ENCODE measurements around the gene NUCB2. TPM values are rescaled to one million over a fixed set of nuclear protein-coding genes. Genes with fewer than 3 reads are reported as not detected.

NUCB2 gene
- total and polyA plus RNA-seq, 4 donors, result 108 to 130 (median 120) TPM

GRCh38 chr11:17333799-17334586 is 57.5 kb downstream of the NUCB2 start:
- ATAC-seq (ENCODE audit: low FRiP score), result no peak
- Histone ChIP-seq H3K27ac (ENCODE audit: low read depth in 1 of 2, low read length in 2 of 2) (no peak overlapping the region), H3K27me3 (ENCODE audit: control insufficient read depth in 1 of 2, insufficient read depth in 2 of 2, low read length in 1 of 2) (no peaks in the 10 kb centered on the region), H3K4me1 (ENCODE audit: control insufficient read depth in 1 of 2, insufficient read depth in 2 of 2, low read length in 2 of 2) (no peaks in the 10 kb centered on the region), H3K9me3 (ENCODE audit: control insufficient read depth, low read length) (no peaks in the 10 kb centered on the region), H3K36me3 (ENCODE audit: control insufficient read depth in 1 of 2, insufficient read depth in 2 of 2, low read length in 1 of 2) (peaks cover 4 to 8% of the 10 kb centered on the region in 2 donors), H3K4me3 (ENCODE audit: low read length in 2 of 2) (no peak overlapping the region)
- intact Hi-C loops (cut with DNase I), result no loop called here
- no peak for DNase-seq
- WGBS, 2 donors, result 83 to 86% methylated on average over 4 of the region's 4 CpGs

DNA sequence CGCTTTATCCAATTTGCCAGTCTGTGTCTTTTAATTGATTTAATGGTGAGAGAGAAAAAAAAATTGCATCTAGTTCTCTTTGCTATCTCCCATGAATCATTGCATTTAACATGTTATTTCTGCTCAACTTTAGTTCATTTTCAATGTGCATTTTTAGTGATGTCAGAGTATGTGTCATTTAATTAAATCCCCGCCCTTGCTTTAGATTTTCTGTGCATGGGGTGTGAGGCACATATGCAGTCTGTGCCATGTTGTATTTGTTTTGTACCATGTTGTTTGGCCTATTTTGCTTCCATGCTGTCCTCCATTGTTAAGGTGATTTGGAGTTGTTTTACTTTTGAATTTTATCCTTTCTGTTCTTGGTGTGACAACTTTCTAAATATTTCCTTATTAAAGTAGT is 66.7 kb downstream of the NUCB2 start:
- intact Hi-C loops (cut with DNase I), result no loop called here

DNA sequence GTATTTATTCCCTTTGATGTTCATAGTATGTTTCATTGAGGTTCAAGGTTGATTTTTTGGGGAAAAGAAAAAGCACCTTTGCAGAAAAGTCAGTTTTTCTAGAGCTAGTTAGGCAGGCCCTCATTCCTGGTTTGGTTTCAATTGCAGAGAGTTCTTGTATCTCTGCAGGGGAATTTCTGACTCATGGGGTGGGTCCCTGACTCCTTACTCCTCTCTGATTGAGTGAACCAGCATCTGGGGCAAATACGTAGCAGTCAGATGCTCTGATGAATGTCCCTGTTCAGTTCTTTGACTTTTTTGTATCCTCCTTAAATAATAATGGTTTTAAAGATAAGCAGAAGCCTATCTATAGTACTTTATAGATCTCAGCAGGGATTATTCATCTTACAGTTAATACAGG is 67.4 kb downstream of the NUCB2 start:
- WGBS, 2 donors, result 85 to 96% methylated on average over 1 of the region's 1 CpG
- Histone ChIP-seq H3K4me1 (ENCODE audit: control insufficient read depth in 1 of 2, insufficient read depth in 2 of 2, low read length in 2 of 2) (no peaks in the 10 kb centered on the region), H3K36me3 (ENCODE audit: control insufficient read depth in 1 of 2, insufficient read depth in 2 of 2, low read length in 1 of 2) (no peaks in the 10 kb centered on the region), H3K27ac (ENCODE audit: low read depth in 1 of 2, low read length in 2 of 2) (no peak overlapping the region), H3K27me3 (ENCODE audit: control insufficient read depth in 1 of 2, insufficient read depth in 2 of 2, low read length in 1 of 2) (no peaks in the 10 kb centered on the region), H3K4me3 (ENCODE audit: low read length in 2 of 2) (no peak overlapping the region), H3K9me3 (ENCODE audit: control insufficient read depth, low read length) (no peaks in the 10 kb centered on the region)
- ATAC-seq (ENCODE audit: low FRiP score), result no peak
- no peak for DNase-seq
- intact Hi-C loops (cut with DNase I), result no loop called here

More for the DNA sequence above, 66.7 kb downstream of the NUCB2 start:
- 98 to 99% methylated on average over 2 of the region's 2 CpGs for WGBS, 2 donors
- Histone ChIP-seq H3K4me1 (ENCODE audit: control insufficient read depth in 1 of 2, insufficient read depth in 2 of 2, low read length in 2 of 2) (no peaks in the 10 kb centered on the region), H3K27me3 (ENCODE audit: control insufficient read depth in 1 of 2, insufficient read depth in 2 of 2, low read length in 1 of 2) (no peaks in the 10 kb centered on the region), H3K27ac (ENCODE audit: low read depth in 1 of 2, low read length in 2 of 2) (no peak overlapping the region), H3K36me3 (ENCODE audit: control insufficient read depth in 1 of 2, insufficient read depth in 2 of 2, low read length in 1 of 2) (no peaks in the 10 kb centered on the region), H3K4me3 (ENCODE audit: low read length in 2 of 2) (no peak overlapping the region), H3K9me3 (ENCODE audit: control insufficient read depth, low read length) (no peaks in the 10 kb centered on the region)
- ATAC-seq (ENCODE audit: low FRiP score) (no peak), DNase-seq (no peak)

GRCh38 chr11:17347676-17348075 is 71.1 kb downstream of the NUCB2 start:
- H3K27me3 ChIP-seq (ENCODE audit: control insufficient read depth in 1 of 2, insufficient read depth in 2 of 2, low read length in 1 of 2), result no peaks in the 10 kb centered on the region
- intact Hi-C loops (cut with DNase I), result no loop called here
- H3K27ac ChIP-seq (ENCODE audit: low read depth in 1 of 2, low read length in 2 of 2), result no peak overlapping the region
- H3K4me3 ChIP-seq (ENCODE audit: low read length in 2 of 2), result no peak overlapping the region
- 28 to 32% methylated on average over 1 of the region's 1 CpG for WGBS, 2 donors
- ATAC-seq (ENCODE audit: low FRiP score) (no peak), DNase-seq (no peak)
- no peaks in the 10 kb centered on the region for H3K4me1 ChIP-seq (ENCODE audit: control insufficient read depth in 1 of 2, insufficient read depth in 2 of 2, low read length in 2 of 2)
- no peaks in the 10 kb centered on the region for H3K9me3 ChIP-seq (ENCODE audit: control insufficient read depth, low read length)
- H3K36me3 ChIP-seq (ENCODE audit: control insufficient read depth in 1 of 2, insufficient read depth in 2 of 2, low read length in 1 of 2), result no peaks in the 10 kb centered on the region

GRCh38 chr11:17350455-17351171 is 74.1 kb downstream of the NUCB2 start:
- H3K36me3 ChIP-seq (ENCODE audit: control insufficient read depth in 1 of 2, insufficient read depth in 2 of 2, low read length in 1 of 2), result no peaks in the 10 kb centered on the region
- no peak overlapping the region for H3K27ac ChIP-seq (ENCODE audit: low read depth in 1 of 2, low read length in 2 of 2)
- no peak overlapping the region for H3K4me3 ChIP-seq (ENCODE audit: low read length in 2 of 2)
- no peaks in the 10 kb centered on the region for H3K9me3 ChIP-seq (ENCODE audit: control insufficient read depth, low read length)
- DNase-seq, result no peak
- intact Hi-C loops (cut with DNase I), result loop anchor here in 1 of 2 donors (10.0 kb wide), 1 partner anchor 146 kb away; the partner anchor contains the start of gene PIK3C2A
- no peak for ATAC-seq (ENCODE audit: low FRiP score)
- H3K4me1 ChIP-seq (ENCODE audit: control insufficient read depth in 1 of 2, insufficient read depth in 2 of 2, low read length in 2 of 2), result no peaks in the 10 kb centered on the region
- WGBS, 2 donors, result 96 to 98% methylated on average over 7 of the region's 7 CpGs
- H3K27me3 ChIP-seq (ENCODE audit: control insufficient read depth in 1 of 2, insufficient read depth in 2 of 2, low read length in 1 of 2), result no peaks in the 10 kb centered on the region

GRCh38 chr11:17351172-17351509 is 74.6 kb downstream of the NUCB2 start:
- DNase-seq, result no peak
- peak overlapping the region in 1 of 2 donors; percentile 14 for H3K27ac ChIP-seq (ENCODE audit: low read depth in 1 of 2, low read length in 2 of 2)
- intact Hi-C loops (cut with DNase I), result loop anchor here in 1 of 2 donors (10.0 kb wide), 1 partner anchor 146 kb away; the partner anchor contains the start of gene PIK3C2A
- H3K4me3 ChIP-seq (ENCODE audit: low read length in 2 of 2), result peak overlapping the region; percentile 43 to 54
- no peak for ATAC-seq (ENCODE audit: low FRiP score)
- no peaks in the 10 kb centered on the region for H3K36me3 ChIP-seq (ENCODE audit: control insufficient read depth in 1 of 2, insufficient read depth in 2 of 2, low read length in 1 of 2)
- no peaks in the 10 kb centered on the region for H3K4me1 ChIP-seq (ENCODE audit: control insufficient read depth in 1 of 2, insufficient read depth in 2 of 2, low read length in 2 of 2)
- no peaks in the 10 kb centered on the region for H3K9me3 ChIP-seq (ENCODE audit: control insufficient read depth, low read length)
- 28 to 34% methylated on average over 12 of the region's 12 CpGs for WGBS, 2 donors
- no peaks in the 10 kb centered on the region for H3K27me3 ChIP-seq (ENCODE audit: control insufficient read depth in 1 of 2, insufficient read depth in 2 of 2, low read length in 1 of 2)

- peak within 1 kb of the TSS; percentile 54 to 81 for H3K4me3 ChIP-seq (ENCODE audit: low read length in 2 of 2)
- H3K27ac ChIP-seq (ENCODE audit: low read depth in 1 of 2, low read length in 2 of 2), result peak within 1 kb of the TSS in 1 of 2 donors; percentile 14
- ATAC-seq (ENCODE audit: low FRiP score), result peak; percentile 78
- peak; percentile 74 to 89 for DNase-seq
- intact Hi-C loops (cut with DNase I), result loop anchor here in 1 of 2 donors (10.0 kb wide), 1 partner anchor 147 kb away; the partner anchor contains the start of gene PIK3C2A
- no peaks in the 10 kb centered on the region for H3K27me3 ChIP-seq (ENCODE audit: control insufficient read depth in 1 of 2, insufficient read depth in 2 of 2, low read length in 1 of 2)
- H3K4me1 ChIP-seq (ENCODE audit: control insufficient read depth in 1 of 2, insufficient read depth in 2 of 2, low read length in 2 of 2), result no peaks in the 10 kb centered on the region
- WGBS, 2 donors, result 1 to 2% methylated on average over 52 to 61 of the region's 61 CpGs
- H3K36me3 ChIP-seq (ENCODE audit: control insufficient read depth in 1 of 2, insufficient read depth in 2 of 2, low read length in 1 of 2), result no peaks in the 10 kb centered on the region
- no peaks in the 10 kb centered on the region for H3K9me3 ChIP-seq (ENCODE audit: control insufficient read depth, low read length)
These were observed 75.1 kb downstream of the NUCB2 start, which contains the start of gene NCR3LG1 for GRCh38 chr11:17351510-17352176. Gene NCR3LG1 (plus strand): TSS chr11:17351800. CDS start chr11:17351970, 170 bp downstream.

GRCh38 chr11:17352950-17353820 is 76.6 kb downstream of the NUCB2 start:
- DNase-seq, result peak; percentile 87 to 93
- Histone ChIP-seq H3K36me3 (ENCODE audit: control insufficient read depth in 1 of 2, insufficient read depth in 2 of 2, low read length in 1 of 2) (no peaks in the 10 kb centered on the region), H3K27me3 (ENCODE audit: control insufficient read depth in 1 of 2, insufficient read depth in 2 of 2, low read length in 1 of 2) (no peaks in the 10 kb centered on the region), H3K4me1 (ENCODE audit: control insufficient read depth in 1 of 2, insufficient read depth in 2 of 2, low read length in 2 of 2) (no peaks in the 10 kb centered on the region), H3K4me3 (ENCODE audit: low read length in 2 of 2) (peak overlapping the region; percentile 54 to 81), H3K27ac (ENCODE audit: low read depth in 1 of 2, low read length in 2 of 2) (peak overlapping the region in 1 of 2 donors; percentile 39), H3K9me3 (ENCODE audit: control insufficient read depth, low read length) (no peaks in the 10 kb centered on the region)
- 0 to 1% methylated on average over 62 to 69 of the region's 69 CpGs for WGBS, 2 donors
- intact Hi-C loops (cut with DNase I), result loop anchor here in 1 of 2 donors (10.0 kb wide), 1 partner anchor 148 kb away; the partner anchor contains the start of gene PIK3C2A
- peak; percentile 83 for ATAC-seq (ENCODE audit: low FRiP score)
